Mesodermal cell (in vitro differentiated cells): ENCODE data around the gene ABI3BP.

Experiments used
- H3K27ac ChIP-seq: 2 replicates; pipeline ENCODE4 v1.7.0; 2013; ENCODE audit warnings: mild to moderate bottlenecking, low read depth, low read length, moderate library complexity; ENCODE audit not compliant: severe bottlenecking
- H3K36me3 ChIP-seq: 2 replicates; pipeline ENCODE4 v1.7.1; 2013; ENCODE audit warnings: mild to moderate bottlenecking, low read length, moderate library complexity; ENCODE audit not compliant: control insufficient read depth, insufficient read depth
- H3K4me1 ChIP-seq: one replicate; pipeline ENCODE4 v1.7.1; 2013; ENCODE audit warnings: mild to moderate bottlenecking, low read length; ENCODE audit not compliant: insufficient read depth, control insufficient read depth, poor library complexity, severe bottlenecking
- H3K4me3 ChIP-seq: 2 replicates; pipeline ENCODE4 v1.7.0; 2013; ENCODE audit warnings: low read length, control low read depth, mild to moderate bottlenecking; ENCODE audit not compliant: insufficient read depth, poor library complexity, severe bottlenecking; ENCODE audit errors: extremely low read depth
- H3K9me3 ChIP-seq: 2 replicates; pipeline ENCODE4 v1.7.1; 2013; ENCODE audit warnings: mild to moderate bottlenecking, low read length, moderate library complexity; ENCODE audit not compliant: control insufficient read depth
- WGBS, 2 experiments: methylation state at CpG; one replicate each; pipeline ENCODE4 v1.1.5; 2013; ENCODE audit warnings: missing lambda C conversion rate in 2 of 2; ENCODE audit not compliant: insufficient coverage in 2 of 2; 5-methylcytosine and 5-hydroxymethylcytosine counted together

The ABI3BP gene

DNA sequence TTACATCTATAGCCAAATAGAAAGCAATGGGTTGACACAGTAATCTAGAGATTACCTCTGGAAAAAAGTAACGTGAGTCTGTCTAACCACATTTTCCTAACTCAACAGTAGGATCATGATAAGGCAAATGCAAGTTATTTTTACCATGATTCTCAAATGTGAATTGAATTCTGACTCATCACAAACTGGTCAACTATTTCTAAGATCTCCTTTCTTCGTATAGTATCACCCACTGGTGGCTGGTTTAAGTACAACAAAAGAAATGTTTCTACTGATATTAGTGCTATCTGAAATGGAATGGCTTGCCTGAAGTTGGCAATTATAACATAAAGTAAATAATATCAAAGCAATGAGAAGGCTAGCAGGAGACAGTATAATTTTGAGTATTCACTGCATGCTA is 102.2 kb downstream of the ABI3BP start:
- Histone ChIP-seq H3K4me1 (no peaks in the 10 kb centered on the region), H3K4me3 (no peak overlapping the region), H3K27ac (no peak overlapping the region), H3K36me3 (no peaks in the 10 kb centered on the region), H3K9me3 (no peaks in the 10 kb centered on the region)
- whole genome bisulfite sequencing, 2 experiments, result 88 to 100% methylated on average over 1 of the region's 2 CpGs

DNA sequence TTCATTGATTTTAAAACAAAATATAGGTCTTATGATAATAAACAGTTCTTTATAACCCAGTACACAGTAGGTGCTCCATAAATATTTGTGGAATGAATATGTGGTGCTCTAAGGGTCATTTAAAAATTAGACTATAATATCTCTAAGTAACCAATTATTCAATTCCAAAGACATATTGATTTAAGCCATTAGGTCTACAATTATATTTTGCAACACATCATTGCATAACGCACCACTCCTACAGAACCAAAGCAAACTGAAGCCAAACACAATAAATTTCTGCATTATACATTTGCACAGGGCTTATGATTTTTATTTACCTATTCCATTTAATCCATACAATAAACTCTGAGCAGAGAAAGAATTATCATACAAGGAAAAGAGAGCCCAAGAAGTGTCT is 104.3 kb downstream of the ABI3BP start:
- H3K9me3 ChIP-seq, result no peaks in the 10 kb centered on the region
- H3K4me3 ChIP-seq, result no peak overlapping the region
- no peaks in the 10 kb centered on the region for H3K4me1 ChIP-seq
- H3K27ac ChIP-seq, result no peak overlapping the region
- no peaks in the 10 kb centered on the region for H3K36me3 ChIP-seq
- WGBS, 2 experiments, result 100% methylated on average over 1 of the region's 1 CpG

DNA sequence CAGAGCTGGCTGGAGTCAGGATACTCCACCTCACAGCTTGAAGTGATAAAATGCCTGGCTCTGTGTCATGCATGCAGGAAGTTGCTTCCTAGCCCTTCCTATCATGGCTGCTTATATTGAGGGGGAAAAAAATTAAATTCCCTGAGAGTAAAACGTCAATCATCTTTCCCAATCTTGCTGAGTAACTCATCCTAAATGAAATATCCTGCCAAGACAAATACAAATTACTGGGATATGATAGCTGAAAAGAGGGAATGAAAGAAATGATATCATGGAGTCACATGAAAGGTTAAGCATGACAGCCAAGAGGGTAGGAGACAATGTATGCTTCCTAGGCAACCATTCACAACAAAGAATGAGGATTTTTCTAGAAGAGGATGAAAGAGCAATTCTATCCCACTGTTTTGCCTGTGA is 110.6 kb downstream of the ABI3BP start:
- Histone ChIP-seq H3K9me3 (no peaks in the 10 kb centered on the region), H3K4me3 (no peak overlapping the region), H3K27ac (no peak overlapping the region), H3K36me3 (no peaks in the 10 kb centered on the region), H3K4me1 (no peaks in the 10 kb centered on the region)
- WGBS, 2 experiments, result no CpG with 5 or more reads among the region's 1 CpG

DNA sequence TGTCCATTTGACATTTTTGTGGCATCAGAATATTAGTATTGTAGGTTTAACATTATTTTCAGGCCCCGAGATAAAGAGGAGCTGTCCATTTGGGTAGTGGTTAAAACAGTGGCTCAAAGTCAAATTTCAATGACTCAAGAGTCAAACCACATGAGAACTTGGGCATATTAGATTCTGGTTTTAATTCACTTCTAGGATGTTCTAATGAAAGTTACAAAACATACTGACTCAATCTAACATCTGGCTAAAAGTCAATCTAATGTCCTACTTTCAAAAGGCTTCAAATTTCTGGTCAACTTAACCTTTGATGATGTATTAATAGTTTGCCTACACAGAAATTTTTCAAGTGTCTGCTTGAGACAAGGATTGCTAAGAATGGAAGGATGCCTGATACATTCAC is 112.4 kb downstream of the ABI3BP start:
- no peaks in the 10 kb centered on the region for H3K4me1 ChIP-seq
- no peak overlapping the region for H3K27ac ChIP-seq
- H3K9me3 ChIP-seq, result no peaks in the 10 kb centered on the region
- H3K4me3 ChIP-seq, result no peak overlapping the region
- 86% methylated on average over 1 of the region's 1 CpG; no CpG with 5 or more reads in 1 of the 2 experiments for WGBS, 2 experiments
- H3K36me3 ChIP-seq, result no peaks in the 10 kb centered on the region

DNA sequence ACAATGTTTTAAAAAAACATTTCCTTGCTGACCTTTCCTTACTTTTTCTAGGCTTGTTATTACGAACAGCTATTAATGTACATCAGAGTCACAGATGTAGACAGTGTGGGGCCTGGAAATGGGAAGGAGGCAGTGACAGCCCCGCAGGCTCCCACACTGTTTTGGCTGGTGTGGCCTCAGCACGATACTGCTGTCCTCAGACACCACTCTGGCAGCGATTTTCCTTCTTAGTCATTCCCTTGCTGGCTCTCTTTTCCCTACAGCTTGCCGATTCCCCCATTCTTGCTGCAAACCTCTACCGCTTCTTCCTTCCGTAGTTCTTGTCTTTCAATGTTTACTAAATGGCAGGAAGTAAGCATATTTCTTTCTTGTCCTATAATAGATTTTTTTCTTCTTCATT is 113.1 kb downstream of the ABI3BP start:
- Histone ChIP-seq H3K36me3 (no peaks in the 10 kb centered on the region), H3K9me3 (no peaks in the 10 kb centered on the region), H3K4me3 (no peak overlapping the region), H3K27ac (no peak overlapping the region), H3K4me1 (no peaks in the 10 kb centered on the region)
- 50 to 75% methylated on average over 3 to 4 of the region's 7 CpGs for WGBS, 2 experiments

DNA sequence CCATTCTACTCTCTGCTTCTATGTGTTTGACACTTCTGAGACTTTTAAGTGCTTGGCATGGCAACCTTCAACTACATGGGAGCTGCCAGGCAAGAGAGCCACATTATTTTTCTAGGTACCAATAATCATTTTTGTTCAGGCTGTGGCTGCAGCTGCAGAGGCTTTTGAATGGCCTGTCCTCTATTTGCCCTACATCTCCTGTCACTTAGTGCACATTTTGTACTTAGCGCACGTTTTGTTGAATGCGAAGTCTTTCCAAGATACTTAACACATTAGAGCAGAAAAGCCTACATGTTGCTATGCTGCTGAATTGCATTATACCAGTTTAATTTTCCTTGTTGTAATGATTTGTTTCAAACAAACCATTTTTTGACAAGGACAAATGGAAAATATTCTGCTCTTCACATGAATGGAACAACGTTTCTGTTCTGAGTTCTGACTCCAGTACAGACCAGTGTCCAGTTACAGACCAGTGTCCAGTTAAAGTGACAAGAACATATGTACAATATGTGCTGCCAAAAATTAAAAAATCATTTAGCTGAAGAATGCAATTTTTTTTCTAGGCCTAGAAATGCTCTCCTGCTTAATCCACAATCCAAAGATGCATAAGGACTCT is 113.9 kb downstream of the ABI3BP start:
- WGBS, 2 experiments, result 97 to 100% methylated on average over 2 to 3 of the region's 4 CpGs
- H3K9me3 ChIP-seq, result no peaks in the 10 kb centered on the region
- H3K36me3 ChIP-seq, result no peaks in the 10 kb centered on the region
- H3K4me1 ChIP-seq, result no peaks in the 10 kb centered on the region
- no peak overlapping the region for H3K27ac ChIP-seq
- no peak overlapping the region for H3K4me3 ChIP-seq

DNA sequence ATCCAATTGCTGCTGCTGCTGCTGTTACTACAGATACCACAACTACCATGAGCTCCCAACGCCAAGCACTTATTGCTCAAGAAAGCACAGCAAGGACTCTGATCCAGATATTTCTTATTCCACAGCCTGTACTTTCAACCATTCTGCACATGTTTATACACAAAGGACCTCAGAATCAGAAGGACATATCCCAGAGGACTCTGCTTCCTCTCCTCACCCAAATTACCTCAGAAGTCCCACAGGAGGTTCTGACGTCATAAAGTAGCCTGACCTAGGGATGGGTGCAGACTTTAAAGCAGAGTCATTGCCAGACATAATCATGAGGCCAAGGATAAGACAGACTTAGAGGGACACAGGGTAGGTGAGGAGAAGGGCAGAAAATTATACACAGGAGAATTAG is 115.9 kb downstream of the ABI3BP start:
- no peaks in the 10 kb centered on the region for H3K9me3 ChIP-seq
- no peaks in the 10 kb centered on the region for H3K4me1 ChIP-seq
- 89 to 100% methylated on average over 1 to 2 of the region's 2 CpGs for WGBS, 2 experiments
- H3K36me3 ChIP-seq, result no peaks in the 10 kb centered on the region
- no peak overlapping the region for H3K27ac ChIP-seq
- no peak overlapping the region for H3K4me3 ChIP-seq

DNA sequence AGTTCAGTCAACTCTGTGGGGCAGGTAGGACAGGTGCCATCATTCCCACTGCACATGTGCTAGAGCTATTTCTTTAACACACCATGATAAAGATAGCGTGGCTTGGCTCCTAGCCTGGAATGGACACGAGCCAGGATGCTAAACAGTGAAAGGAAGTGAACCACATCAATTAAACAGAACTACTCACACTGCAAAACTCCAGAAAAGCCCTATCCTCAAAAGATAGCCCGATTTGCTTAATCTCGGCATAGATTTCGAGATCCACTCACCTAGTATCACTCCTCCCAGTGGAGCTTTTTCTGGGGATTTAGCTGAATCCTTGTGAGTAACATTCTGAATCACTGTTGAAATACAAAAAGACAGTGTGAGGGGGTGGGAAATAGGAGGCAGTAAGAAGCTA is 118.0 kb downstream of the ABI3BP start:
- Histone ChIP-seq H3K9me3 (no peaks in the 10 kb centered on the region), H3K4me3 (no peak overlapping the region), H3K4me1 (no peaks in the 10 kb centered on the region), H3K27ac (no peak overlapping the region), H3K36me3 (no peaks in the 10 kb centered on the region)
- 76 to 100% methylated on average over 2 to 5 of the region's 5 CpGs for WGBS, 2 experiments

DNA sequence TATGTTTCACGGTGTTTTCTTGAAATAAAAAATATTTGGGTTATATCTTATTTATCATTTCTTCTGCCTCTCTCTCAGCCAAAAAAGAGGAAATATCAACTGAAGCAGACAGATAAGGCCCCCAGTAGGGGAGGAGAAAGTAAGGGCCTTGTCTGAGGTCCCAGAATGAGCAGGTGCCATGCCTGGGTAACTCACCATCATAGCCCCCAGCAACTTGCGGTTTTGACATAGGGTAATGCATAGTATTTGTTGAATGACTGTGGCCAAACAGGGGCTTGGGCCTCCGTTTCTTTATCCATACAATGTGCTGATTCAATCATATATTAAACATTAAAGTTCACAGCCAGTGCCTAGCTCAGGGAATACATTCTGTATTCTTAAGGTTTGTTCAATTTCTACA is 119.6 kb downstream of the ABI3BP start:
- Histone ChIP-seq H3K4me3 (no peak overlapping the region), H3K36me3 (no peaks in the 10 kb centered on the region), H3K27ac (no peak overlapping the region), H3K9me3 (no peaks in the 10 kb centered on the region), H3K4me1 (no peaks in the 10 kb centered on the region)
- no CpG with 5 or more reads among the region's 3 CpGs for WGBS, 2 experiments

DNA sequence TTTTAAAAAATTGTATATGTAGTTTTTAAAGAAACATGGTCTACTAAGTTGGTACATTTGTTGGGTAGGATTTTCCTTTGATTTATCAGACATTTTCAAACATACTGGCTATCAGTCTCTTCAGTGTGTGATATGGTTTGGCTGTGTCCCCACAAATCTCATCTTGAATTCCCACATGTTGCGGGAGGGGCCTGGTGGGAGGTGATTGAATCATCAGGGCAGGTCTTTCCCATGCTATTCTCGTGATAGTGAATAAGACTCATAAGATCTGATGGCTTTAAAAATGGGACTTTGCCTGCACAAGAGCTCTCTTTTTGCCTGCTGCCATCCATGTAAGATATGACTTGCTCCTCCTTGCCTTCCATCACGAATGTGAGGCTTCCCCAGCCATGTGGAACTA is 121.9 kb downstream of the ABI3BP start:
- H3K36me3 ChIP-seq, result no peaks in the 10 kb centered on the region
- no peaks in the 10 kb centered on the region for H3K9me3 ChIP-seq
- no peak overlapping the region for H3K4me3 ChIP-seq
- no peaks in the 10 kb centered on the region for H3K4me1 ChIP-seq
- H3K27ac ChIP-seq, result no peak overlapping the region
- 79 to 81% methylated on average over 2 to 3 of the region's 3 CpGs for WGBS, 2 experiments

DNA sequence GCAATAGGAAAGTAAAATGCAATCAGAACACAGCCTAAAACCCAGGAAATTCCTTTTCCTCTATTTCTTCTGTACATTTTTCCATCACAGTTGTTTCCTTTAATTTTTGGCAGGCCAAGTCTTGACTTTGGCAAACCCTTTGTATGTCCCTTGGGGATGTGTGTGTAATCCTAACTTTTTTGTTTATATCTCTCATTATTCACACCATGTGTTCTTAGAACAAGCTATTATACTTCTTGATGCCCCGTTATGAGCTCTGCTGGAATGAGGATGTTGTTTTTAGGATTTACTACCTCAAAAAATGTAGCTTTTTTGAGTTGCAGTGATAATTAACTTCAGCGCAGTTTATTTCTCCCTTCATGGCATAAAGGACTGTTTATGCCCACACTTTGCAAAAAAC is 123.4 kb downstream of the ABI3BP start:
- Histone ChIP-seq H3K36me3 (no peaks in the 10 kb centered on the region), H3K4me1 (no peaks in the 10 kb centered on the region), H3K4me3 (no peak overlapping the region), H3K9me3 (no peaks in the 10 kb centered on the region), H3K27ac (no peak overlapping the region)
- no CpG with 5 or more reads among the region's 2 CpGs for WGBS, 2 experiments
